HL-60 (cell line): ENCODE results near the gene SLC6A6.

Source experiments
- DNase-seq, 2 experiments: peaks; one replicate each; pipeline ENCODE4 v3.0.0-alpha.2; 2010 to 2020; ENCODE audit warnings: low read depth in 1 of 2, low spot score in 1 of 2
- H3K27ac ChIP-seq: fragments of 250-450 bp; sonication (Bioruptor Pico); replicated peaks from 2 replicates; pipeline ENCODE4 v1.5.1; 2020; ENCODE audit warnings: mild to moderate bottlenecking, moderate library complexity
- H3K27me3 ChIP-seq: fragments of 250-450 bp; sonication (Bioruptor Pico); 2 replicates; pipeline ENCODE4 v1.5.1; 2021; ENCODE audit warnings: mild to moderate bottlenecking, moderate library complexity; ENCODE audit not compliant: insufficient read depth, poor library complexity, severe bottlenecking
- H3K4me3 ChIP-seq: replicated peaks from 2 replicates; pipeline ENCODE4 v1.5.1; 2011; ENCODE audit warnings: mild to moderate bottlenecking, control low read depth, low read length; ENCODE audit not compliant: insufficient read depth
- GABPA ChIP-seq: IDR thresholded peaks from 2 replicates; pipeline ENCODE4 v1.6.1; 2012; ENCODE audit warnings: low read depth
- POLR2AphosphoS5 ChIP-seq: IDR thresholded peaks from 2 replicates; pipeline ENCODE4 v1.6.1; 2012; ENCODE audit warnings: low read depth
- SPI1 ChIP-seq: IDR thresholded peaks from 2 replicates; pipeline ENCODE4 v1.6.1; 2012; ENCODE audit warnings: low read depth, mild to moderate bottlenecking, borderline replicate concordance
- TF ChIP-seq, protein P1 (sequence below): IDR thresholded peaks from 2 replicates; pipeline ENCODE4 v1.6.1; 2012; ENCODE audit warnings: low read depth; ENCODE audit not compliant: insufficient replicate concordance
- TF ChIP-seq, protein P2 (sequence below): IDR thresholded peaks from one replicate; pipeline ENCODE4 v1.5.1; 2011; ENCODE audit warnings: low read length, control low read depth, inconsistent platforms; ENCODE audit not compliant: insufficient read depth

The SLC6A6 gene

DNA sequence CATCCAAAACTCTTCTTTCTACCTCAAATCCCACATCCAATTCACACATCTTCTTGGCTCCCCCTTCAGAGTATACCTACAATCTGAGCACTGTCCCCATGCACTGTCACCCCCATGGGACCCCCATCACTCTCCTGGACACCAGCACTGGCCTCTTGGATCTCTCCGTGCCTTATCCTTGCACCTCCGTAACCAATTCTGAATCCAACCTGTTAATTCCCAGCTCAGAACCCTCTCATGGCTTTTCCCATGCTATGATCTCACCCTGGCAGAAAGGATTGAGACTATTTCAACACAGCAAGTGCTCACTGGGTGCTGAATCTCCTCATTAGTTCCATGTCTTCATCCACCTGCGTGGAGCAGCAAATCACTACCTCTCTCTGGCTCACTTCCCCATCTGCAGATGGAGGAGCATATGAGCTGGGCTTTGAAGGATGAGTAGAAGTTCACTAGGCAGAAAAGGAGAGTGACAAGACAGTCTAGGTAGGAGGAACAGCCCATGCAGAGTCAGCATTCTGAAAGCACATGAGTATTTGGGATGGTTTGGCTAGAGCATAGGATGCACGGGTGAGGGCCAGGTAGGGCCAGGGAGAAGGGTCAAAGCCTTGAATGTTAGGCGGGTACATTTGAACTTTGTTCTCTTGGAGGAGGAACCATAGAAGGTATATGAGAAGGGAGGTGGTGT, 48.7 kb downstream of the SLC6A6 start:
- TF ChIP-seq, protein P1, sequence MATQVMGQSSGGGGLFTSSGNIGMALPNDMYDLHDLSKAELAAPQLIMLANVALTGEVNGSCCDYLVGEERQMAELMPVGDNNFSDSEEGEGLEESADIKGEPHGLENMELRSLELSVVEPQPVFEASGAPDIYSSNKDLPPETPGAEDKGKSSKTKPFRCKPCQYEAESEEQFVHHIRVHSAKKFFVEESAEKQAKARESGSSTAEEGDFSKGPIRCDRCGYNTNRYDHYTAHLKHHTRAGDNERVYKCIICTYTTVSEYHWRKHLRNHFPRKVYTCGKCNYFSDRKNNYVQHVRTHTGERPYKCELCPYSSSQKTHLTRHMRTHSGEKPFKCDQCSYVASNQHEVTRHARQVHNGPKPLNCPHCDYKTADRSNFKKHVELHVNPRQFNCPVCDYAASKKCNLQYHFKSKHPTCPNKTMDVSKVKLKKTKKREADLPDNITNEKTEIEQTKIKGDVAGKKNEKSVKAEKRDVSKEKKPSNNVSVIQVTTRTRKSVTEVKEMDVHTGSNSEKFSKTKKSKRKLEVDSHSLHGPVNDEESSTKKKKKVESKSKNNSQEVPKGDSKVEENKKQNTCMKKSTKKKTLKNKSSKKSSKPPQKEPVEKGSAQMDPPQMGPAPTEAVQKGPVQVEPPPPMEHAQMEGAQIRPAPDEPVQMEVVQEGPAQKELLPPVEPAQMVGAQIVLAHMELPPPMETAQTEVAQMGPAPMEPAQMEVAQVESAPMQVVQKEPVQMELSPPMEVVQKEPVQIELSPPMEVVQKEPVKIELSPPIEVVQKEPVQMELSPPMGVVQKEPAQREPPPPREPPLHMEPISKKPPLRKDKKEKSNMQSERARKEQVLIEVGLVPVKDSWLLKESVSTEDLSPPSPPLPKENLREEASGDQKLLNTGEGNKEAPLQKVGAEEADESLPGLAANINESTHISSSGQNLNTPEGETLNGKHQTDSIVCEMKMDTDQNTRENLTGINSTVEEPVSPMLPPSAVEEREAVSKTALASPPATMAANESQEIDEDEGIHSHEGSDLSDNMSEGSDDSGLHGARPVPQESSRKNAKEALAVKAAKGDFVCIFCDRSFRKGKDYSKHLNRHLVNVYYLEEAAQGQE: no peak
- no peak for DNase-seq
- H3K27me3 ChIP-seq: no peaks in the 10 kb centered on the region
- no peak overlapping the region for H3K27ac ChIP-seq
- no peak overlapping the region for H3K4me3 ChIP-seq

DNA sequence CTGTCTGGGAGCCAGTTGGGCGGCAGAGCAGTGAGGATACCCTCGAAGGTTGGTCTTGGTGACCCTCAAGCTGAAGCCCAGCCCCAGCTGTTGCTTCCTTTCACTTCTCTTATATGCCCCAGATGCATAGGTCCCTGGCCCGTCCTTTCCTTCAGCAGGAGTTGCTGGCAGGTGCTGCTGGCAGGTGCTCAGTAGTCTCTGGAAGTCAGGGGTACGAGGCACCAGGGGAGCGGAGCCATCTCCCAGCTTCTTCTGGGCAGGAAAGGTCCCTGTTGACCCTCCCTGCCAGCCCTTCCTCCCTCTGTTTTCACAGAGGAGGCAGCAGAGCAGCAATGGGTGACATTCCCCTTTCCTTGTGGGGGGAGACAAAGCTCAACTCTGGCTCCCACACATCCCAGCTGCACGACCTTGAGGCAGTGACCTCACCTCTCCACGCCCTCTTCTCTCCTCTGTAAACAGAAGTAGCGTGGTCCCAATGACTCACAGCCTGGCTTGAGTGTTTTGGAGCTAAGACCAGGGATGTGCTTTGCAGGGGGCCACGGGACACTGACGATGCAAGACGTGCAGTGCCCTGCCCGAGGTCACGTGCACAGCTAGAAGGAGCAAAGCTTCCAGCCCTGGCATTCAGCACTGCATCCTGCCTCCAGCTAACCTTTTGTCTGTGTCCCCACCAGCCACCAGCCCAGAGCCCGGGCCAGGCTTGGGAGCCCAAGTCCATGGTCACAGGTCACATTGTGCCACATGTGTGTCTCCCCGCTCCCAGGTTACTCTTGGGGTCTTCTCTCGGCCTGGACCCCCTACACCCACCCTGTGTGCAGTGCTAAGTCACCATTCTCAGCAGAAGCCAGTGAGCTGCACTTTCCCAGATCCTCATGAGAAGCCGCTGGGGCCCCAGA, 49.7 kb downstream of the SLC6A6 start:
- TF ChIP-seq, protein P2, sequence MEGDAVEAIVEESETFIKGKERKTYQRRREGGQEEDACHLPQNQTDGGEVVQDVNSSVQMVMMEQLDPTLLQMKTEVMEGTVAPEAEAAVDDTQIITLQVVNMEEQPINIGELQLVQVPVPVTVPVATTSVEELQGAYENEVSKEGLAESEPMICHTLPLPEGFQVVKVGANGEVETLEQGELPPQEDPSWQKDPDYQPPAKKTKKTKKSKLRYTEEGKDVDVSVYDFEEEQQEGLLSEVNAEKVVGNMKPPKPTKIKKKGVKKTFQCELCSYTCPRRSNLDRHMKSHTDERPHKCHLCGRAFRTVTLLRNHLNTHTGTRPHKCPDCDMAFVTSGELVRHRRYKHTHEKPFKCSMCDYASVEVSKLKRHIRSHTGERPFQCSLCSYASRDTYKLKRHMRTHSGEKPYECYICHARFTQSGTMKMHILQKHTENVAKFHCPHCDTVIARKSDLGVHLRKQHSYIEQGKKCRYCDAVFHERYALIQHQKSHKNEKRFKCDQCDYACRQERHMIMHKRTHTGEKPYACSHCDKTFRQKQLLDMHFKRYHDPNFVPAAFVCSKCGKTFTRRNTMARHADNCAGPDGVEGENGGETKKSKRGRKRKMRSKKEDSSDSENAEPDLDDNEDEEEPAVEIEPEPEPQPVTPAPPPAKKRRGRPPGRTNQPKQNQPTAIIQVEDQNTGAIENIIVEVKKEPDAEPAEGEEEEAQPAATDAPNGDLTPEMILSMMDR: no peak
- TF ChIP-seq SPI1 (no peak), POLR2AphosphoS5 (no peak), GABPA (no peak)
- TF ChIP-seq, protein P1: no peak
- DNase-seq: no peak
- no peaks in the 10 kb centered on the region for H3K27me3 ChIP-seq
- H3K27ac ChIP-seq: no peak overlapping the region
- H3K4me3 ChIP-seq: no peak overlapping the region

DNA sequence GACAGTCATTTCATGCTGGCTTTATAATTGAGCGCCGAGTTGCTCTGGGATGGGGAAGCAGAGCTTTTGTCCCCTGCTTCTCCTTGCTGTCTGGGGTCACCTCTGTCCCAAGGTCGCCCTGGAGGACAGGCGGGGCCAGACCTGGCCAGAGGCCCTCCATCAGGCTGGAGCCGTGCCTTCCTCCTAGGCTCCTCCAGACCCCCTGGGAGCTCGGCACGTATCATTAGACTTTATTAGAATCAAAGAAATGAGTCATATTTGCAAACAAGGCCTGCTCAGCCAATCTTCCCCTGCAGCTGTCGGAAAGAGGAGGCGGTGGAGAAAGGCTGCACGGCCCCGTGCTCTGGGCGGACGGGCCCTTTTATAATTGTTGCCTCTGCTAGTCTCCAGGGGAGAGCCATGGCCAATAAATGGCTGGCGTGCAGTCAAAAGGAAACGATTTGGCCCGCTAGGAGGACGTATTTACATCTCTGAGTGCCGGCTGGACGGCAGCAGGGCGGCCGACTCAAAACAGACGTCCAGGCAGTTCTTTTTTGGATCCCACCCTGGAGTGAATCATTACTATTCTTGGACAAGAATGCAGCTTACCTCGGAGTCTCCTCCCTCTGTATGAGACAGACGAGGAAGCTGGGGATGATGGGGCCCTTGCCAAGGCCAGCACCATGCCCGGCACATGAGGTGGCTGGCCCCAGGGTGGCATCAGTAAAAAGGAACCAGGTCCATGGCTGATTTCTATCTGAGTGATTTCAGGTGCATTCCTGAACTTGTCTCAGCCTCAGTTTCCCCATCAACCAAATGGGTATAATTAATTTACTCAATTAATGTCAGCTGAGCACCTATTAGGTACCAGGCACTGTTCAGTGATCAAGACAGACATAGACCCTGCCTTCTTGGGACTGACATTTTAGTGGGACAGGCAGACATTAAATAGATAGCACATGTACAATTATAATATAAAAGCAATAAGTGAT, 50.6 kb downstream of the SLC6A6 start:
- H3K27ac ChIP-seq: no peak overlapping the region
- no peaks in the 10 kb centered on the region for H3K27me3 ChIP-seq
- no peak for DNase-seq
- TF ChIP-seq GABPA: no peak
- TF ChIP-seq POLR2AphosphoS5: no peak
- TF ChIP-seq, protein P1: no peak
- TF ChIP-seq, protein P2: no peak
- no peak for TF ChIP-seq SPI1
- H3K4me3 ChIP-seq: no peak overlapping the region
